ENCODE results near the gene PLD6.

The PLD6 gene

GRCh38 chr17:17243163-17243562 is 37.0 kb upstream of the PLD6 start:
- Histone ChIP-seq H3K36me3 (ENCODE audit: control insufficient read depth in 4 of 4, insufficient read depth in 4 of 4, low read length in 3 of 4) (peaks cover 3 to 24% (median 13%) of the 10 kb centered on the region in 4 experiments), H3K4me3 (ENCODE audit: control insufficient read depth in 1 of 7, extremely low read depth in 1 of 7, insufficient read depth in 4 of 7, low read depth in 2 of 7, low read length in 6 of 7) (no peak overlapping the region), H3K27ac (ENCODE audit: insufficient read depth in 1 of 2, low read depth in 1 of 2, low read length in 2 of 2, poor library complexity in 1 of 2, severe bottlenecking in 2 of 2) (no peak overlapping the region), H3K27me3 (replicated peaks in 2 of 5; ENCODE audit: control insufficient read depth in 4 of 5, insufficient read depth in 5 of 5, low read length in 4 of 5) (no peaks in the 10 kb centered on the region), H3K9me3 (ENCODE audit: control extremely low read depth in 1 of 5, control insufficient read depth in 4 of 5, insufficient read depth in 2 of 5, low read depth in 1 of 5, low read length in 4 of 5) (no peaks in the 10 kb centered on the region), H3K4me1 (ENCODE audit: control extremely low read depth in 1 of 4, control insufficient read depth in 4 of 4, insufficient read depth in 4 of 4, low read length in 3 of 4) (peaks cover 0 to 19% (median 10%) of the 10 kb centered on the region in 4 experiments)
- CTCF ChIA-PET, result interaction anchor here (1.6 kb wide), 1 partner anchor 26 kb away, joined by 4 read pairs; no protein-coding TSS in a partner anchor
- POLR2A ChIA-PET, result no interaction called here
- DNase-seq, result no peak
- 100% methylated on average over 4 of the region's 6 CpGs for WGBS (ENCODE audit: insufficient coverage)

DNA sequence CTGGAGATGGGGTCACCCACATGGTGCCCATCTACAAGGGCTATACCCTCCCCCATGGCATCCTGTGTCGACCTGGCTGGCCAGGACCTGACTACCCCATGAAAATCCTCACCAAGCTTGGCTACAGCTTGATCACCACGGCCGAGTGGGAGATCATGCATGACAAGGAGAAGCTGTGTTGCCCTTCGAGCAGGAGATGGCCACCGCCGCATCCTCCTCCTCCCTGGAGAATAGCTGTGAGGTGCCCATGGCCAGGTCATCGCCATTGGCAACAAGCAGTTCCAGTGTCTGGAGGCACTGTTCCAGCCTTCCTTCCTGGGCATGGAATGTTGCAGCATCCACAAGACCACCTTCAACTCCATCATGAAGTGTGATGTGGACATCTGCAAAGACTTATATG is 36.1 kb upstream of the PLD6 start:
- Histone ChIP-seq H3K27me3 (replicated peaks in 2 of 5; ENCODE audit: control insufficient read depth in 4 of 5, insufficient read depth in 5 of 5, low read length in 4 of 5) (no peaks in the 10 kb centered on the region), H3K9me3 (ENCODE audit: control extremely low read depth in 1 of 5, control insufficient read depth in 4 of 5, insufficient read depth in 2 of 5, low read depth in 1 of 5, low read length in 4 of 5) (no peaks in the 10 kb centered on the region), H3K27ac (ENCODE audit: insufficient read depth in 1 of 2, low read depth in 1 of 2, low read length in 2 of 2, poor library complexity in 1 of 2, severe bottlenecking in 2 of 2) (no peak overlapping the region), H3K4me1 (ENCODE audit: control extremely low read depth in 1 of 4, control insufficient read depth in 4 of 4, insufficient read depth in 4 of 4, low read length in 3 of 4) (peaks cover 0 to 22% (median 11%) of the 10 kb centered on the region in 4 experiments), H3K36me3 (ENCODE audit: control insufficient read depth in 4 of 4, insufficient read depth in 4 of 4, low read length in 3 of 4) (peaks cover 2 to 16% (median 8%) of the 10 kb centered on the region in 4 experiments), H3K4me3 (ENCODE audit: control insufficient read depth in 1 of 7, extremely low read depth in 1 of 7, insufficient read depth in 4 of 7, low read depth in 2 of 7, low read length in 6 of 7) (no peak overlapping the region)
- 94% methylated on average over 7 of the region's 7 CpGs for WGBS (ENCODE audit: insufficient coverage)
- ChIA-PET POLR2A (no interaction called here), CTCF (no interaction called here)
- no peak for DNase-seq

- no peak overlapping the region for H3K27ac ChIP-seq (ENCODE audit: insufficient read depth in 1 of 2, low read depth in 1 of 2, low read length in 2 of 2, poor library complexity in 1 of 2, severe bottlenecking in 2 of 2)
- no peaks in the 10 kb centered on the region for H3K27me3 ChIP-seq (replicated peaks in 2 of 5; ENCODE audit: control insufficient read depth in 4 of 5, insufficient read depth in 5 of 5, low read length in 4 of 5)
- CTCF ChIA-PET, result no interaction called here
- no peak for DNase-seq
- no peak overlapping the region for H3K4me3 ChIP-seq (ENCODE audit: control insufficient read depth in 1 of 7, extremely low read depth in 1 of 7, insufficient read depth in 4 of 7, low read depth in 2 of 7, low read length in 6 of 7)
- POLR2A ChIA-PET, result no interaction called here
- peaks cover 0 to 22% (median 11%) of the 10 kb centered on the region in 4 experiments for H3K4me1 ChIP-seq (ENCODE audit: control extremely low read depth in 1 of 4, control insufficient read depth in 4 of 4, insufficient read depth in 4 of 4, low read length in 3 of 4)
- peaks cover 0 to 10% (median 6%) of the 10 kb centered on the region in 4 experiments for H3K36me3 ChIP-seq (ENCODE audit: control insufficient read depth in 4 of 4, insufficient read depth in 4 of 4, low read length in 3 of 4)
- WGBS (ENCODE audit: insufficient coverage), result 95% methylated on average over 10 of the region's 10 CpGs
- no peaks in the 10 kb centered on the region for H3K9me3 ChIP-seq (ENCODE audit: control extremely low read depth in 1 of 5, control insufficient read depth in 4 of 5, insufficient read depth in 2 of 5, low read depth in 1 of 5, low read length in 4 of 5)
Measured at GRCh38 chr17:17241656-17242055, 35.5 kb upstream of the PLD6 start.

DNA sequence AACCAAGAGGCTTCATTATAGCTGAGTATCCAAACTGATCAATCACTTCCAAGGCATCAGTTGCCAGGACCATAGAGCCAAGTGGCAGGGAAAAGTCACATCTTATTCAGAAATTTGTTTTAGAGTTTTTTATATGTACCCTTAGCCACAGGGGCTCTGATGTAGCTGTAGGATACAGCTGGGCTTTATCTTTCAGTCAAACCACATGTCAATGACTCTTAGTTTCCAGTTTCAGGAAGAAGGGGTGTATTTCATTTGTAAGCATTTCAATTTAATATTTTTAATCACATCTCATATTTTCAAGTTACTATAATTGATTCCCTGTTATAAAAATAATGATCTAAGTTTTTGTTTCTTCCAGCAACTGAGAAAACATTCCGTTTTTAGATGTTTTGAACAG is 33.7 kb upstream of the PLD6 start:
- no CpG with 5 or more reads among the region's 1 CpG for WGBS (ENCODE audit: insufficient coverage)
- Histone ChIP-seq H3K36me3 (ENCODE audit: control insufficient read depth in 4 of 4, insufficient read depth in 4 of 4, low read length in 3 of 4) (no peaks in the 10 kb centered on the region), H3K9me3 (ENCODE audit: control extremely low read depth in 1 of 5, control insufficient read depth in 4 of 5, insufficient read depth in 2 of 5, low read depth in 1 of 5, low read length in 4 of 5) (no peaks in the 10 kb centered on the region), H3K4me3 (ENCODE audit: control insufficient read depth in 1 of 7, extremely low read depth in 1 of 7, insufficient read depth in 4 of 7, low read depth in 2 of 7, low read length in 6 of 7) (no peak overlapping the region), H3K4me1 (ENCODE audit: control extremely low read depth in 1 of 4, control insufficient read depth in 4 of 4, insufficient read depth in 4 of 4, low read length in 3 of 4) (peaks cover 11 to 37% (median 25%) of the 10 kb centered on the region in 4 experiments), H3K27ac (ENCODE audit: insufficient read depth in 1 of 2, low read depth in 1 of 2, low read length in 2 of 2, poor library complexity in 1 of 2, severe bottlenecking in 2 of 2) (no peak overlapping the region), H3K27me3 (replicated peaks in 2 of 5; ENCODE audit: control insufficient read depth in 4 of 5, insufficient read depth in 5 of 5, low read length in 4 of 5) (no peaks in the 10 kb centered on the region)
- peak; percentile 55 to 94 (median 85) for DNase-seq
- POLR2A ChIA-PET, result no interaction called here
- CTCF ChIA-PET, result interaction anchor here (1.0 to 1.2 kb wide), 2 partner anchors 18 to 27 kb away, joined by 3 to 6 read pairs; no protein-coding TSS in a partner anchor

DNA sequence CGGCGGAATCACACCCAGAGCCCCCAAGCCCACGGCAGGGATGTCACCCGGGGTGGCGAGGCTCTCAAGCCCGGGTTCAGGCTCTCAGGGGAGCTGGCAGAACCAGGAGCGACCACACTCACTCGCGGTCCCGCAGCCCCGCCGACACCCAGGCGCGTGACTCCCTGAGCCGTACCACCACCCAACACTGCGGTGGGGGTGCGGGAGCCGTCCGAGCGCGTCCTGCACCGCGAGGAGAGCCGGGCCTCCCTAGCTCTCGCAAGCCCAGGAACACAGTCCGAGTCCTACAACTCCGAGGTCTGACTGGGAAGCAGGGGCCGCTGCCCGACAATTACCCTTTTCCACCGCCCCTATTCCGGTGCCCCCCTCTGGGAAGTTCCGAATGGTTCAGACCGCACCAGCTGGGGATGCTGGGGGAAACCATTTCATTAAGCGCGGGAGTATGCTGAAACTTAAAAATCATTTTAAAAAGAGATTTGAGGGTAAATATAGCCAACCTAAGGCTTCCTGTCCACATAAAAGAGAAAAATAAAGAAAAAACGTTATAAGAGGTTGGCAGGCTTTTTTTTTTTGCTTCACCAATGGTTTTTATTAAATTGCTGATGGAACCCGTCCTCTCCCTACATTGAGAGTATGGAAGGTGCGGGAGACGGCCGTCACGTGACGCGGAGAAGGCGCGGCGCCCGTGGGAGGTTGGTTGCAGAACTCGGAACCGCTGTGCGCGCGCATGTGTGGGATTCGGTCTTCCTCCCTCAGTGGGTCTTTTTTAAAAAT is 31.1 kb upstream of the PLD6 start, which contains the start of gene FLCN:
Gene FLCN, minus strand, starts transcription at position 143 of the 774 bp plus-strand sequence. CDS start 9,031 bp downstream, outside the sequence.
- Histone ChIP-seq H3K27ac (ENCODE audit: insufficient read depth in 1 of 2, low read depth in 1 of 2, low read length in 2 of 2, poor library complexity in 1 of 2, severe bottlenecking in 2 of 2) (peak within 1 kb of the TSS; percentile 99 to 100), H3K4me3 (ENCODE audit: control insufficient read depth in 1 of 7, extremely low read depth in 1 of 7, insufficient read depth in 4 of 7, low read depth in 2 of 7, low read length in 6 of 7) (peak within 1 kb of the TSS; percentile 72 to 94 (median 83)), H3K4me1 (ENCODE audit: control extremely low read depth in 1 of 4, control insufficient read depth in 4 of 4, insufficient read depth in 4 of 4, low read length in 3 of 4) (peaks cover 11 to 37% (median 25%) of the 10 kb centered on the region in 4 experiments), H3K9me3 (ENCODE audit: control extremely low read depth in 1 of 5, control insufficient read depth in 4 of 5, insufficient read depth in 2 of 5, low read depth in 1 of 5, low read length in 4 of 5) (no peaks in the 10 kb centered on the region), H3K27me3 (replicated peaks in 2 of 5; ENCODE audit: control insufficient read depth in 4 of 5, insufficient read depth in 5 of 5, low read length in 4 of 5) (no peaks in the 10 kb centered on the region), H3K36me3 (ENCODE audit: control insufficient read depth in 4 of 4, insufficient read depth in 4 of 4, low read length in 3 of 4) (peaks cover 3 to 8% (median 4%) of the 10 kb centered on the region in 4 experiments)
- CTCF ChIA-PET, result interaction anchor here (0.6 to 2.2 kb wide), 2 partner anchors 33 to 251 kb away, joined by 3 to 6 read pairs; no protein-coding TSS in a partner anchor
- POLR2A ChIA-PET, result interaction anchor here (0.9 kb wide), 1 partner anchor 44 kb away, joined by 3 read pairs; the partner anchor contains the start of gene COPS3
- DNase-seq, result peak; percentile 89 to 93 (median 91)
- WGBS (ENCODE audit: insufficient coverage), result 0% methylated on average over 32 of the region's 53 CpGs

- H3K27me3 ChIP-seq (replicated peaks in 2 of 5; ENCODE audit: control insufficient read depth in 4 of 5, insufficient read depth in 5 of 5, low read length in 4 of 5), result no peaks in the 10 kb centered on the region
- ChIA-PET POLR2A (interaction anchor here (0.9 kb wide), 1 partner anchor 44 kb away, joined by 3 read pairs; the partner anchor contains the start of gene COPS3), CTCF (interaction anchor here (1.2 to 1.3 kb wide), 2 partner anchors 12 to 34 kb away, joined by 3 to 4 read pairs; no protein-coding TSS in a partner anchor)
- DNase-seq, result peak in 1 of 3 donors; percentile 7
- H3K4me1 ChIP-seq (ENCODE audit: control extremely low read depth in 1 of 4, control insufficient read depth in 4 of 4, insufficient read depth in 4 of 4, low read length in 3 of 4), result peaks cover 11 to 37% (median 25%) of the 10 kb centered on the region in 4 experiments
- H3K36me3 ChIP-seq (ENCODE audit: control insufficient read depth in 4 of 4, insufficient read depth in 4 of 4, low read length in 3 of 4), result peaks cover 3 to 15% (median 12%) of the 10 kb centered on the region in 4 experiments
- peak overlapping the region; percentile 72 to 94 (median 83) for H3K4me3 ChIP-seq (ENCODE audit: control insufficient read depth in 1 of 7, extremely low read depth in 1 of 7, insufficient read depth in 4 of 7, low read depth in 2 of 7, low read length in 6 of 7)
- peak overlapping the region; percentile 99 to 100 for H3K27ac ChIP-seq (ENCODE audit: insufficient read depth in 1 of 2, low read depth in 1 of 2, low read length in 2 of 2, poor library complexity in 1 of 2, severe bottlenecking in 2 of 2)
- WGBS (ENCODE audit: insufficient coverage), result 0% methylated on average over 10 of the region's 31 CpGs
- H3K9me3 ChIP-seq (ENCODE audit: control extremely low read depth in 1 of 5, control insufficient read depth in 4 of 5, insufficient read depth in 2 of 5, low read depth in 1 of 5, low read length in 4 of 5), result no peaks in the 10 kb centered on the region
Measured at GRCh38 chr17:17236295-17237025, 30.3 kb upstream of the PLD6 start.

Measured in common myeloid progenitor, CD34-positive (primary cell).